Measurements from ENCODE around the gene B4GALT2. TPM values are rescaled to one million over a fixed set of nuclear protein-coding genes. Genes with fewer than 3 reads are reported as not detected.
A peak's percentile ranks its signal among the peaks of the same experiment; 100 is the strongest.

Gene B4GALT2
- total and polyA plus RNA-seq, 7 experiments from 2014 or later: 0.49 to 16.9 (median 1.6) TPM; not detected in 2

GRCh38 chr1:43951021-43951985 is 27.7 kb upstream of the B4GALT2 start:
- Histone ChIP-seq H3K36me3 (ENCODE audit: control insufficient read depth in 2 of 3, insufficient read depth in 3 of 3, low read length in 3 of 3) (peaks cover 0 to 10% (median 0%) of the 10 kb centered on the region in 3 experiments), H3K27ac (ENCODE audit: low read depth, low read length) (no peak overlapping the region), H3K9me3 (ENCODE audit: control insufficient read depth in 2 of 3, low read length in 3 of 3) (no peaks in the 10 kb centered on the region), H3K27me3 (ENCODE audit: control insufficient read depth in 2 of 2, insufficient read depth in 2 of 2, low read length in 2 of 2) (no peaks in the 10 kb centered on the region), H3K4me3 (ENCODE audit: low read length) (no peak overlapping the region), H3K4me1 (ENCODE audit: control insufficient read depth in 2 of 2, insufficient read depth in 2 of 2, low read length in 2 of 2) (peaks cover 10% of the 10 kb centered on the region in 2 donors)
- ChIA-PET POLR2A (interaction anchor here (0.6 kb wide), 1 partner anchor 62 kb away, joined by 3 read pairs; no protein-coding TSS in a partner anchor), CTCF (interaction anchor here (1.1 kb wide), 1 partner anchor 16 kb away, joined by 3 read pairs; no protein-coding TSS in a partner anchor)
- intact Hi-C loops (cut with micrococcal nuclease): no loop called here
- Mint-ChIP-seq H3K4me3 (no peak overlapping the region), H3K27ac (peak overlapping the region in 2 of 9 donors; percentile 44 to 49), H3K36me3 (peaks cover 5 to 16% (median 7%) of the 10 kb centered on the region in 5 donors), H3K4me1 (peaks cover 16 to 47% (median 32%) of the 10 kb centered on the region in 7 donors), H3K27me3 (no peaks in the 10 kb centered on the region), H3K9me3 (no peaks in the 10 kb centered on the region)
- DNase-seq: no peak
- ATAC-seq: no peak

GRCh38 chr1:43952731-43953346 is 26.2 kb upstream of the B4GALT2 start:
- intact Hi-C loops (cut with micrococcal nuclease): no loop called here
- H3K36me3 ChIP-seq (ENCODE audit: control insufficient read depth in 2 of 3, insufficient read depth in 3 of 3, low read length in 3 of 3): peaks cover 0 to 21% (median 0%) of the 10 kb centered on the region in 3 experiments
- H3K4me1 Mint-ChIP-seq: peaks cover 12 to 37% (median 32%) of the 10 kb centered on the region in 7 donors
- no peak overlapping the region for H3K4me3 Mint-ChIP-seq
- no peak overlapping the region for H3K4me3 ChIP-seq (ENCODE audit: low read length)
- H3K27ac ChIP-seq (ENCODE audit: low read depth, low read length): no peak overlapping the region
- no peaks in the 10 kb centered on the region for H3K9me3 ChIP-seq (ENCODE audit: control insufficient read depth in 2 of 3, low read length in 3 of 3)
- ChIA-PET CTCF (no interaction called here), POLR2A (interaction anchor here (1.6 kb wide), 1 partner anchor 14 kb away, joined by 3 read pairs; no protein-coding TSS in a partner anchor)
- H3K36me3 Mint-ChIP-seq: peaks cover 6 to 20% (median 9%) of the 10 kb centered on the region in 5 donors
- no peak overlapping the region for H3K27ac Mint-ChIP-seq
- ATAC-seq: no peak
- no peaks in the 10 kb centered on the region for H3K9me3 Mint-ChIP-seq
- peaks cover 2% of the 10 kb centered on the region in 2 donors for H3K4me1 ChIP-seq (ENCODE audit: control insufficient read depth in 2 of 2, insufficient read depth in 2 of 2, low read length in 2 of 2)
- DNase-seq: no peak
- H3K27me3 ChIP-seq (ENCODE audit: control insufficient read depth in 2 of 2, insufficient read depth in 2 of 2, low read length in 2 of 2): no peaks in the 10 kb centered on the region
- H3K27me3 Mint-ChIP-seq: no peaks in the 10 kb centered on the region

- no peaks in the 10 kb centered on the region for H3K4me1 ChIP-seq (ENCODE audit: control insufficient read depth in 2 of 2, insufficient read depth in 2 of 2, low read length in 2 of 2)
- Mint-ChIP-seq H3K4me1 (peaks cover 6 to 32% (median 28%) of the 10 kb centered on the region in 7 donors), H3K27me3 (no peaks in the 10 kb centered on the region), H3K36me3 (peaks cover 7 to 25% (median 9%) of the 10 kb centered on the region in 5 donors), H3K4me3 (no peak overlapping the region), H3K27ac (no peak overlapping the region), H3K9me3 (no peaks in the 10 kb centered on the region)
- intact Hi-C loops (cut with micrococcal nuclease): no loop called here
- ChIA-PET CTCF (no interaction called here), POLR2A (interaction anchor here (1.6 kb wide), 1 partner anchor 13 kb away, joined by 3 read pairs; no protein-coding TSS in a partner anchor)
- H3K27me3 ChIP-seq (ENCODE audit: control insufficient read depth in 2 of 2, insufficient read depth in 2 of 2, low read length in 2 of 2): no peaks in the 10 kb centered on the region
- no peaks in the 10 kb centered on the region for H3K9me3 ChIP-seq (ENCODE audit: control insufficient read depth in 2 of 3, low read length in 3 of 3)
- DNase-seq (no peak), ATAC-seq (no peak)
- H3K36me3 ChIP-seq (ENCODE audit: control insufficient read depth in 2 of 3, insufficient read depth in 3 of 3, low read length in 3 of 3): peaks cover 0 to 26% (median 0%) of the 10 kb centered on the region in 3 experiments
- H3K27ac ChIP-seq (ENCODE audit: low read depth, low read length): no peak overlapping the region
- H3K4me3 ChIP-seq (ENCODE audit: low read length): no peak overlapping the region
Observed at GRCh38 chr1:43953361-43953760, 25.6 kb upstream of the B4GALT2 start.

- H3K27me3 Mint-ChIP-seq: no peaks in the 10 kb centered on the region
- no peak overlapping the region for H3K27ac Mint-ChIP-seq
- POLR2A ChIA-PET: interaction anchor here (1.6 kb wide), 1 partner anchor 12 kb away, joined by 3 read pairs; no protein-coding TSS in a partner anchor
- peaks cover 0 to 26% (median 21%) of the 10 kb centered on the region in 7 donors for H3K4me1 Mint-ChIP-seq
- Histone ChIP-seq H3K4me1 (ENCODE audit: control insufficient read depth in 2 of 2, insufficient read depth in 2 of 2, low read length in 2 of 2) (no peaks in the 10 kb centered on the region), H3K27me3 (ENCODE audit: control insufficient read depth in 2 of 2, insufficient read depth in 2 of 2, low read length in 2 of 2) (no peaks in the 10 kb centered on the region), H3K27ac (ENCODE audit: low read depth, low read length) (no peak overlapping the region), H3K4me3 (ENCODE audit: low read length) (no peak overlapping the region), H3K36me3 (ENCODE audit: control insufficient read depth in 2 of 3, insufficient read depth in 3 of 3, low read length in 3 of 3) (peaks cover 0 to 33% (median 0%) of the 10 kb centered on the region in 3 experiments), H3K9me3 (ENCODE audit: control insufficient read depth in 2 of 3, low read length in 3 of 3) (no peaks in the 10 kb centered on the region)
- DNase-seq (no peak), ATAC-seq (no peak)
- H3K4me3 Mint-ChIP-seq: no peak overlapping the region
- CTCF ChIA-PET: no interaction called here
- intact Hi-C loops (cut with micrococcal nuclease): no loop called here
- no peaks in the 10 kb centered on the region for H3K9me3 Mint-ChIP-seq
- peaks cover 7 to 32% (median 12%) of the 10 kb centered on the region in 5 donors for H3K36me3 Mint-ChIP-seq
Observed at GRCh38 chr1:43954036-43954435, 25.0 kb upstream of the B4GALT2 start.

GRCh38 chr1:43956234-43956633 is 22.8 kb upstream of the B4GALT2 start:
- H3K4me3 ChIP-seq (ENCODE audit: low read length): no peak overlapping the region
- ATAC-seq (no peak), DNase-seq (no peak)
- CTCF ChIA-PET: no interaction called here
- Mint-ChIP-seq H3K27ac (peak overlapping the region in 1 of 9 donors; percentile 62), H3K4me1 (peaks cover 0 to 8% (median 7%) of the 10 kb centered on the region in 7 donors), H3K9me3 (no peaks in the 10 kb centered on the region), H3K27me3 (no peaks in the 10 kb centered on the region), H3K36me3 (peaks cover 0 to 29% (median 12%) of the 10 kb centered on the region in 5 donors), H3K4me3 (no peak overlapping the region)
- no peaks in the 10 kb centered on the region for H3K4me1 ChIP-seq (ENCODE audit: control insufficient read depth in 2 of 2, insufficient read depth in 2 of 2, low read length in 2 of 2)
- no peaks in the 10 kb centered on the region for H3K27me3 ChIP-seq (ENCODE audit: control insufficient read depth in 2 of 2, insufficient read depth in 2 of 2, low read length in 2 of 2)
- no peaks in the 10 kb centered on the region for H3K9me3 ChIP-seq (ENCODE audit: control insufficient read depth in 2 of 3, low read length in 3 of 3)
- H3K36me3 ChIP-seq (ENCODE audit: control insufficient read depth in 2 of 3, insufficient read depth in 3 of 3, low read length in 3 of 3): peaks cover 0 to 43% (median 0%) of the 10 kb centered on the region in 3 experiments
- POLR2A ChIA-PET: no interaction called here
- H3K27ac ChIP-seq (ENCODE audit: low read depth, low read length): no peak overlapping the region
- intact Hi-C loops (cut with micrococcal nuclease): no loop called here

GRCh38 chr1:43957407-43958040 is 21.5 kb upstream of the B4GALT2 start:
- H3K9me3 Mint-ChIP-seq: no peaks in the 10 kb centered on the region
- ChIA-PET POLR2A (no interaction called here), CTCF (interaction anchor here (1.3 kb wide), 1 partner anchor 23 kb away, joined by 5 read pairs; no protein-coding TSS in a partner anchor)
- H3K27ac ChIP-seq (ENCODE audit: low read depth, low read length): no peak overlapping the region
- H3K27ac Mint-ChIP-seq: peak overlapping the region in 1 of 9 donors; percentile 70
- H3K27me3 ChIP-seq (ENCODE audit: control insufficient read depth in 2 of 2, insufficient read depth in 2 of 2, low read length in 2 of 2): no peaks in the 10 kb centered on the region
- H3K4me3 Mint-ChIP-seq: no peak overlapping the region
- no peaks in the 10 kb centered on the region for H3K9me3 ChIP-seq (ENCODE audit: control insufficient read depth in 2 of 3, low read length in 3 of 3)
- intact Hi-C loops (cut with micrococcal nuclease): no loop called here
- peaks cover 0 to 6% (median 0%) of the 10 kb centered on the region in 7 donors for H3K4me1 Mint-ChIP-seq
- DNase-seq (no peak), ATAC-seq (no peak)
- no peaks in the 10 kb centered on the region for H3K4me1 ChIP-seq (ENCODE audit: control insufficient read depth in 2 of 2, insufficient read depth in 2 of 2, low read length in 2 of 2)
- no peak overlapping the region for H3K4me3 ChIP-seq (ENCODE audit: low read length)
- no peaks in the 10 kb centered on the region for H3K27me3 Mint-ChIP-seq
- H3K36me3 ChIP-seq (ENCODE audit: control insufficient read depth in 2 of 3, insufficient read depth in 3 of 3, low read length in 3 of 3): peaks cover 0 to 49% (median 0%) of the 10 kb centered on the region in 3 experiments
- peaks cover 3 to 29% (median 16%) of the 10 kb centered on the region in 5 donors for H3K36me3 Mint-ChIP-seq

Measured in naive thymus-derived CD4-positive, alpha-beta T cell (primary cell).